GM12872 (cell line): Measurements from ENCODE around the gene CENPO.

Source experiments
- CTCF ChIP-seq: IDR thresholded peaks from 3 replicates; pipeline ENCODE4 v1.5.1; 2011; ENCODE audit warnings: low read depth, mild to moderate bottlenecking, low read length, moderate library complexity; ENCODE audit not compliant: insufficient read depth

The CENPO gene

GRCh38 chr2:24771764-24772586 is 21.2 kb upstream of the CENPO start:
- TF ChIP-seq CTCF: no peak

- no peak for TF ChIP-seq CTCF
Observed at GRCh38 chr2:24774373-24774772, 18.9 kb upstream of the CENPO start.

- no peak for TF ChIP-seq CTCF
Observed at GRCh38 chr2:24779116-24779515, 14.1 kb upstream of the CENPO start.

DNA sequence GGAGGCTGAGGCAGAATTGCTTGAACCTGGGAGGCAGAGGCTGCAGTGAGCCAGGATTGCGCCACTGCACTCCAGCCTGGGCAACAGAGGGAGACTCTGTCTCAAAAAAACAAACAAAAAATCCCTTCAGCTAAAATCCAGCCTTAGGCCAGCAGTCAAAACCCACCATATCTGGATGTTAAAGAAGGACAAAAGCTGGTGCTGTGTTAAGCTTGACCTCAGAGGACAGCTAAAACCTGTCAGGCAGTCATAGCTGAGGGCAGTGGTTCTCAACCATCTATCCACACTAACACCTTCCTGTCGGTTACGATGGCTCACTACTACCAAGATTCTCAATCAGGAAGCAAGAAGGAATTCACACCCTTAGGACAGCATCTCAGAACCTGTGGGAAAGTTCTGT is 9.6 kb upstream of the CENPO start:
- no peak for TF ChIP-seq CTCF

DNA sequence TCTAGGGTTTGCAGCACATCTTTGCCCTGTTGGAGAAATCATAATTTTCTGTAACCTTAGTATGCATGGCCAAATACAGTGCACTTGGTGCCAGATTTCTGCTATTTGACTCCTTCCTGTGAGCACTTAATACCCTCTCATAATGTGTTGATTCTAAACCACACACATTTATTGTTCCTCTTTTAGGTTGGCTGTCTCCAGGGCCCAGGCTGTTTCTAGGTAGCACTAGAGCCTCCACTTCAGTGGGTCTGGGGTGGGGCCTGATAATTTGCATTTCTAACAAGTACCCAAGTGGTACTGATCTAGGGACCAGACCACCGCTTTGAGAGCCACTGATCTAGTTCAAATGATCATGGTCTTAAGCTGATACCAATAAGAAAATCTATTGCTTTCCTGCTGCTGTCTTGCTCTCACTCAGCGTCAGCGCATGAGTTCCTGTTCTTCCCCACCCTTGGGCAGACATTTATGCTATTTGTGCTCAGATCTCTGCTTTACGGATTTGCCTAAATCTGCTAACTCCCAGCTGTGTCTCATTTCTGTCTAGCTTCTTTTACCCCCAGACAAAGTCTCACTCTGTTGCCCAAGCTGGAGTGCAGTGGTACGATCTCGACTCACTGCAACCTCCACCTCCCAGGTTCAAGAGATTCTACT is 7.4 kb upstream of the CENPO start:
- no peak for TF ChIP-seq CTCF

GRCh38 chr2:24787532-24787931 is 5.7 kb upstream of the CENPO start:
- TF ChIP-seq CTCF: no peak

DNA sequence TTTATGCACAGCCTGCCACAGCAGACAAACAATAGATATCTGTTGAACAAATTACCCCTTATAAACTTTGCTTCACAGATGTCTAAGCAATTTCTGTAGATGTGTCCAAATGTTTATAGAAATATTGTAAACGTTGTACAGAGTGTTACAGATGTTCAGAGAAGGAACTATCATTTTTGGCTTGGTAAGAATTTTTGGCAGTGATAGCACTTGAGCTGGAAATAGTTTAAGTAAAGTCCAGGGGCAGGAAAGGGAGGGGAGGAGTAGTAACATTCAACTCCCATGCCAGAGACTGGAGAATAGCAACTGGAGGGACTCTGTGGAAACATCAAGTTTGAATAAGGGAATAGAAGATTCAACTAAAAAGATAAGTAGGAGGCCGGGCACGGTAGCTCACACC is 4.4 kb upstream of the CENPO start:
- no peak for TF ChIP-seq CTCF
